ENCODE data around the gene CCDC3. TPM values are rescaled to one million over a fixed set of nuclear protein-coding genes. Genes with fewer than 3 reads are reported as not detected.
A peak's percentile ranks its signal among the peaks of the same experiment; 100 is the strongest.

Gene CCDC3
- total RNA-seq, 1 donor from 2014 or later: 14.1 TPM

- no peaks in the 10 kb centered on the region for H3K36me3 Mint-ChIP-seq (ENCODE audit: unreplicated experiment)
- DNase-seq (ENCODE audit: extremely low spot score, unreplicated experiment): no peak
- H3K9me3 Mint-ChIP-seq (ENCODE audit: unreplicated experiment): peaks cover 7% of the 10 kb centered on the region
- no peaks in the 10 kb centered on the region for H3K27me3 Mint-ChIP-seq (ENCODE audit: unreplicated experiment)
- peak overlapping the region; percentile 48 for H3K27ac Mint-ChIP-seq (ENCODE audit: unreplicated experiment)
- no peak for TF ChIP-seq CTCF (IDR thresholded peaks at IDR 0.05)
- H3K4me3 Mint-ChIP-seq (ENCODE audit: unreplicated experiment): no peak overlapping the region
- peaks cover 26% of the 10 kb centered on the region for H3K4me1 Mint-ChIP-seq (ENCODE audit: unreplicated experiment)
These were observed 16.7 kb upstream of the CCDC3 start for GRCh38 chr10:13018171-13018570.

GRCh38 chr10:13016886-13017285, 15.4 kb upstream of the CCDC3 start:
- H3K4me3 Mint-ChIP-seq (ENCODE audit: unreplicated experiment): no peak overlapping the region
- TF ChIP-seq CTCF (IDR thresholded peaks at IDR 0.05): no peak
- no peak for DNase-seq (ENCODE audit: extremely low spot score, unreplicated experiment)
- no peaks in the 10 kb centered on the region for H3K27me3 Mint-ChIP-seq (ENCODE audit: unreplicated experiment)
- peaks cover 26% of the 10 kb centered on the region for H3K4me1 Mint-ChIP-seq (ENCODE audit: unreplicated experiment)
- H3K9me3 Mint-ChIP-seq (ENCODE audit: unreplicated experiment): peaks cover 7% of the 10 kb centered on the region
- H3K27ac Mint-ChIP-seq (ENCODE audit: unreplicated experiment): peak overlapping the region; percentile 53
- no peaks in the 10 kb centered on the region for H3K36me3 Mint-ChIP-seq (ENCODE audit: unreplicated experiment)

- peak overlapping the region; percentile 53 for H3K27ac Mint-ChIP-seq (ENCODE audit: unreplicated experiment)
- H3K4me1 Mint-ChIP-seq (ENCODE audit: unreplicated experiment): peaks cover 26% of the 10 kb centered on the region
- no peaks in the 10 kb centered on the region for H3K27me3 Mint-ChIP-seq (ENCODE audit: unreplicated experiment)
- DNase-seq (ENCODE audit: extremely low spot score, unreplicated experiment): no peak
- H3K4me3 Mint-ChIP-seq (ENCODE audit: unreplicated experiment): no peak overlapping the region
- no peak for TF ChIP-seq CTCF (IDR thresholded peaks at IDR 0.05)
- H3K36me3 Mint-ChIP-seq (ENCODE audit: unreplicated experiment): no peaks in the 10 kb centered on the region
- H3K9me3 Mint-ChIP-seq (ENCODE audit: unreplicated experiment): peaks cover 11% of the 10 kb centered on the region
These were observed 14.9 kb upstream of the CCDC3 start for GRCh38 chr10:13016426-13016825.

- no peaks in the 10 kb centered on the region for H3K9me3 Mint-ChIP-seq (ENCODE audit: unreplicated experiment)
- H3K27me3 Mint-ChIP-seq (ENCODE audit: unreplicated experiment): peaks cover 39% of the 10 kb centered on the region
- peaks cover 6% of the 10 kb centered on the region for H3K4me1 Mint-ChIP-seq (ENCODE audit: unreplicated experiment)
- TF ChIP-seq CTCF (IDR thresholded peaks at IDR 0.05): no peak
- DNase-seq (ENCODE audit: extremely low spot score, unreplicated experiment): no peak
- no peaks in the 10 kb centered on the region for H3K36me3 Mint-ChIP-seq (ENCODE audit: unreplicated experiment)
- no peak overlapping the region for H3K4me3 Mint-ChIP-seq (ENCODE audit: unreplicated experiment)
- H3K27ac Mint-ChIP-seq (ENCODE audit: unreplicated experiment): no peak overlapping the region
These were observed 4.5 kb upstream of the CCDC3 start for GRCh38 chr10:13006037-13006436.

- no peak for DNase-seq (ENCODE audit: extremely low spot score, unreplicated experiment)
- Mint-ChIP-seq H3K36me3 (ENCODE audit: unreplicated experiment) (no peaks in the 10 kb centered on the region), H3K4me1 (ENCODE audit: unreplicated experiment) (peaks cover 16% of the 10 kb centered on the region), H3K27me3 (ENCODE audit: unreplicated experiment) (peaks cover 50% of the 10 kb centered on the region), H3K4me3 (ENCODE audit: unreplicated experiment) (no peak overlapping the region), H3K27ac (ENCODE audit: unreplicated experiment) (no peak overlapping the region), H3K9me3 (ENCODE audit: unreplicated experiment) (no peaks in the 10 kb centered on the region)
- TF ChIP-seq CTCF (IDR thresholded peaks at IDR 0.05): no peak
These were observed 2.2 kb upstream of the CCDC3 start for GRCh38 chr10:13003759-13004158.

Measured in osteocyte (in vitro differentiated cells).